GM19328 (cell line): ENCODE results near the gene TRPM3.
"Not testable (repeated sequence)": the region's sequence is repeated elsewhere in the genome, so short reads cannot be mapped to it uniquely, and the experiment has no call there.

Experiments used
- ATAC-seq: cut with Tn5 transposase; IDR thresholded peaks from one replicate; pipeline ENCODE4 v1.9.1; 2021; ENCODE audit warnings: mild to moderate bottlenecking, moderate library complexity; ENCODE audit not compliant: unreplicated experiment

TRPM3 gene

GRCh38 chr9:70678153-70678552 is 443.3 kb downstream of the TRPM3 start:
- no peak for ATAC-seq

GRCh38 chr9:70677055-70677735 is 444.2 kb downstream of the TRPM3 start:
- ATAC-seq = no peak

GRCh38 chr9:70675868-70676370 is 445.5 kb downstream of the TRPM3 start:
- no peak for ATAC-seq

- ATAC-seq = no peak
These were observed 447.6 kb downstream of the TRPM3 start for GRCh38 chr9:70673844-70674243.

- ATAC-seq = no peak
These were observed 449.2 kb downstream of the TRPM3 start for GRCh38 chr9:70672161-70672649.

- ATAC-seq = no peak
These were observed 452.7 kb downstream of the TRPM3 start for GRCh38 chr9:70668751-70669150.

GRCh38 chr9:70658765-70659164 is 462.7 kb downstream of the TRPM3 start:
- ATAC-seq = no peak

GRCh38 chr9:70656281-70656680 is 465.1 kb downstream of the TRPM3 start:
- ATAC-seq = no peak

GRCh38 chr9:70654144-70654543 is 467.3 kb downstream of the TRPM3 start:
- ATAC-seq = no peak

- not testable (repeated sequence) for ATAC-seq
These were observed 476.8 kb downstream of the TRPM3 start for GRCh38 chr9:70644627-70645026.

GRCh38 chr9:70642341-70642740 is 479.1 kb downstream of the TRPM3 start:
- no peak for ATAC-seq

GRCh38 chr9:70641631-70642030 is 479.8 kb downstream of the TRPM3 start:
- no peak for ATAC-seq

GRCh38 chr9:70641031-70641430 is 480.4 kb downstream of the TRPM3 start:
- ATAC-seq = no peak

GRCh38 chr9:70639853-70640814 is 481.3 kb downstream of the TRPM3 start:
- ATAC-seq = no peak

GRCh38 chr9:70635790-70636189 is 485.6 kb downstream of the TRPM3 start:
- no peak for ATAC-seq

GRCh38 chr9:70634696-70635095 is 486.7 kb downstream of the TRPM3 start:
- ATAC-seq = no peak

- ATAC-seq = no peak
These were observed 490.4 kb downstream of the TRPM3 start for GRCh38 chr9:70630971-70631370.

- not testable (repeated sequence) for ATAC-seq
These were observed 492.2 kb downstream of the TRPM3 start for GRCh38 chr9:70629080-70629685.

- no peak for ATAC-seq
These were observed 496.3 kb downstream of the TRPM3 start for GRCh38 chr9:70625078-70625477.

- no peak for ATAC-seq
These were observed 502.6 kb downstream of the TRPM3 start for GRCh38 chr9:70618784-70619183.
